ENCODE results near the gene CAPZA1. TPM values are rescaled to one million over a fixed set of nuclear protein-coding genes. Genes with fewer than 3 reads are reported as not detected.

Gene CAPZA1
- total and polyA plus RNA-seq, 2 of the 8 experiments (the other 6 are each of a cell fraction or from before 2014, with no cell fraction given): 48.9 to 107 TPM

DNA sequence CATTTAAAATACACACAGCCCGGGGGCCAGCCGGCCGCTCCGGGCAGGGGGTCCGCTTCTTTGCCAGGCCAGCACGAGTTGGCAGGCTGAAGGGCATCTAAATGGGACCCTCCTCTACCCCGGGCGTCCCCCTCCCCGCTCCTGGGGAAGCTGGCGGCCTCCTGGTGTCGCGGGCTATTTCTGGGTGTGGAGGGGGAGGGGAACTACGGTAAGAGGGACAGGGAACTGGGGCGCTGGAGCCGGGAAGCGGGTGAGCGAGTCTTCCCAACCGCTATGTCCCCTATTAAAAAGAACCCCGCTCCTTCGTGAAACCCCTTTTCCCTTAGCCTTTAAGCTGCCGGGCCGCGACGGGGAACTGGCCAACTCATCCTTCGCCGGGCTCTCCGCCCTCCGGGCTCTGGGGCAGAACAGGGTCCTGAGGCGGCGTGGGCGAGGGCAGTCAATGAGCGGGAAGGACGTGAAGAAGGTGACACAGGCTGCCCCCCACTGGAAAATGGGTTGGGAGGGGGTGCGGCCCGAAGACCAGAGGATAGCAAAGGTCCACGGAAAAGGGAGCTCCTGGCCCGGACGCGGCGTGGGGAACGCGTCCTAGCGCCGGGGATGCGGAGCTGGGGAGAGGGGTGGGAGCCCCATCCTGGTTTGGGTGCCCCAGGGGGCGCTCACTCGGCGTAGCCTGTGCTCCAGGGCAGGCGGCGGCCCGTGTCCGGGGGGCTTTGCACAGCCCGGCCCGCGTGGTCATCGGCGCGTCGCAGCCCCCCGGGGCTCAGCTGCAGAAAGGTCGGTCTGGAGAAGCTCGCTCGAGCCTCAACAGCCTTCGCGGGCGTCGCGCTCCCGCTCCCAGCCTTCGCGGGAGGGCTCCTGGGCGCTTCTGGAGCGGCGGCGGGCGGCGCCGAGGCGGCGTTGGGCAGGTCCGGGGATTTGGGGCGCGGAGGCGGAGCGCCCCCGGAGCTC is 95.0 kb downstream of the CAPZA1 start:
- Histone ChIP-seq H2BK15ac (ENCODE audit: low read length) (no peak overlapping the region), H3K23ac (ENCODE audit: insufficient read length) (no peak overlapping the region), H2BK120ac (replicated peaks; ENCODE audit: low read depth, low read length) (no peak overlapping the region), H2BK5ac (ENCODE audit: low read depth, low read length) (no peak overlapping the region; the same call in 1 of the 2 replicates), H3K27ac (ENCODE audit: low read depth, low read length) (no peak overlapping the region), H3K18ac (ENCODE audit: extremely low read depth, low read length) (peak overlapping the region; percentile 56; the same call in 1 of the 2 replicates), H3K4me1 (replicated peaks in 1 of 4; ENCODE audit: control insufficient read depth in 3 of 4, insufficient read depth in 4 of 4, low read length in 3 of 4) (peaks cover 0 to 20% (median 13%) of the 10 kb centered on the region in 4 experiments; a peak in 6 of 7 replicates), H3K4me2 (ENCODE audit: insufficient read depth in 1 of 2, low read depth in 2 of 2, low read length in 2 of 2) (peak overlapping the region; percentile 75 to 82), H4K20me1 (replicated peaks in 1 of 2; ENCODE audit: control insufficient read depth in 1 of 2, insufficient read depth in 2 of 2, low read length in 2 of 2) (peaks cover 0 to 8% of the 10 kb centered on the region in 2 experiments), H3K23me2 (ENCODE audit: low read depth, low read length) (peaks cover 14% of the 10 kb centered on the region), H2AK5ac (ENCODE audit: low read depth, low read length) (no peak overlapping the region), H3K56ac (replicated peaks; ENCODE audit: insufficient read length, low read depth, low read length) (no peak overlapping the region), H3K79me1 (ENCODE audit: low read depth, low read length) (no peaks in the 10 kb centered on the region), H3K27me3 (replicated peaks in 1 of 4; ENCODE audit: control insufficient read depth in 3 of 4, extremely low read depth in 1 of 4, insufficient read depth in 3 of 4, low read length in 3 of 4) (peaks cover 0 to 23% (median 12%) of the 10 kb centered on the region in 4 experiments; a peak in 4 of 7 replicates), H3K4me3 (ENCODE audit: extremely low read depth in 1 of 4, insufficient read depth in 2 of 4, low read depth in 3 of 4, low read length in 4 of 4) (peak overlapping the region; percentile 59 to 81 (median 68)), H3K4ac (replicated peaks; ENCODE audit: insufficient read length, low read depth, low read length) (no peak overlapping the region), H2BK20ac (ENCODE audit: low read length) (no peak overlapping the region), H2BK12ac (ENCODE audit: low read depth, low read length) (no peak overlapping the region), H3K79me2 (ENCODE audit: control insufficient read depth in 1 of 2, insufficient read depth in 2 of 2, low read length in 2 of 2) (no peaks in the 10 kb centered on the region), H4K5ac (ENCODE audit: insufficient read length, low read depth, low read length) (no peak overlapping the region), H3K9me3 (ENCODE audit: insufficient read depth in 2 of 2, low read depth in 1 of 2, low read length in 1 of 2) (no peaks in the 10 kb centered on the region), H2AFZ (ENCODE audit: low read length) (no peak overlapping the region), H3K14ac (ENCODE audit: insufficient read length) (no peak overlapping the region), H3K36me3 (ENCODE audit: control insufficient read depth in 2 of 4, insufficient read depth in 4 of 4, low read length in 3 of 4) (peaks cover 0 to 5% (median 3%) of the 10 kb centered on the region in 4 experiments; a peak in 4 of 8 replicates), H4K8ac (ENCODE audit: extremely low read depth, insufficient read depth, low read length) (peak overlapping the region; percentile 69; the same call in 1 of the 2 replicates), H4K91ac (replicated peaks; ENCODE audit: insufficient read length, low read length) (no peak overlapping the region), H3K9ac (replicated peaks in 1 of 4; ENCODE audit: extremely low read depth in 1 of 4, low read depth in 3 of 4, low read length in 3 of 4) (peak overlapping the region in 1 of 4 experiments; percentile 73; a peak in 3 of 7 replicates)
- ChIA-PET CTCF (ENCODE audit: partially characterized antibody) (interaction anchor here (0.5 to 14.2 kb wide), 31 partner anchors 9 to 962 kb away, joined by 3 to 547 read pairs (median 6); partner anchors contain the start of genes LRIG2 and MOV10), POLR2A (ENCODE audit: partially characterized antibody) (interaction anchor here (0.6 to 4.3 kb wide), 17 partner anchors 9 to 358 kb away, joined by 3 to 32 read pairs (median 4); partner anchors contain the start of genes LRIG2, MOV10, SLC16A1 and WNT2B)
- FAIRE-seq (no peak), DNase-seq (ENCODE audit: low read depth in 1 of 2, low spot score in 2 of 2) (peak in 1 of 2 experiments; percentile 74)
- WGBS, 2 experiments (ENCODE audit: extremely low coverage in 1 of 2, insufficient coverage in 1 of 2, insufficient read length in 1 of 2, insufficient replicate concordance in 2 of 2, low coverage in 1 of 2, low lambda C conversion rate in 2 of 2, missing lambda C conversion rate in 1 of 2): 2% methylated on average over 67 of the region's 86 CpGs; no CpG with 5 or more reads in 1 of the 2 experiments
- 0 out of 2 replicates have a peak, but pooled peaks have one; percentile 25 for TF ChIP-seq TBP (IDR thresholded peaks at IDR 0.05; ENCODE audit: low read depth, low read length)
- TF ChIP-seq RNF2 (IDR thresholded peaks at IDR 0.05; ENCODE audit: borderline replicate concordance, low read depth, low read length, missing control alignments, poor library complexity, severe bottlenecking): no peak
- TF ChIP-seq BCL11A (IDR thresholded peaks at IDR 0.05; ENCODE audit: low read depth in 2 of 2, low read length in 2 of 2): no peak
- TF ChIP-seq, protein P1, sequence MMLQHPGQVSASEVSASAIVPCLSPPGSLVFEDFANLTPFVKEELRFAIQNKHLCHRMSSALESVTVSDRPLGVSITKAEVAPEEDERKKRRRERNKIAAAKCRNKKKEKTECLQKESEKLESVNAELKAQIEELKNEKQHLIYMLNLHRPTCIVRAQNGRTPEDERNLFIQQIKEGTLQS (IDR thresholded peaks at IDR 0.05; ENCODE audit: insufficient read depth, low read depth, low read length): no peak
- no peak for TF ChIP-seq TCF12 (IDR thresholded peaks at IDR 0.05; ENCODE audit: low read depth, low read length)
- TF ChIP-seq RBBP5 (IDR thresholded peaks at IDR 0.05; ENCODE audit: borderline replicate concordance, low read depth, low read length): peak; percentile 82; the same call in 1 of the 2 replicates
- TF ChIP-seq, protein P2, sequence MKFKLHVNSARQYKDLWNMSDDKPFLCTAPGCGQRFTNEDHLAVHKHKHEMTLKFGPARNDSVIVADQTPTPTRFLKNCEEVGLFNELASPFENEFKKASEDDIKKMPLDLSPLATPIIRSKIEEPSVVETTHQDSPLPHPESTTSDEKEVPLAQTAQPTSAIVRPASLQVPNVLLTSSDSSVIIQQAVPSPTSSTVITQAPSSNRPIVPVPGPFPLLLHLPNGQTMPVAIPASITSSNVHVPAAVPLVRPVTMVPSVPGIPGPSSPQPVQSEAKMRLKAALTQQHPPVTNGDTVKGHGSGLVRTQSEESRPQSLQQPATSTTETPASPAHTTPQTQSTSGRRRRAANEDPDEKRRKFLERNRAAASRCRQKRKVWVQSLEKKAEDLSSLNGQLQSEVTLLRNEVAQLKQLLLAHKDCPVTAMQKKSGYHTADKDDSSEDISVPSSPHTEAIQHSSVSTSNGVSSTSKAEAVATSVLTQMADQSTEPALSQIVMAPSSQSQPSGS (IDR thresholded peaks at IDR 0.05; ENCODE audit: low read length): no peak
